Ovary (tissue), 3 donors: ENCODE results near the gene CTLA4.

Source experiments
- CTCF ChIP-seq, 3 donors: fragments of 450-650 bp in 2 of 3; fragments of 200-600 bp in 1 of 3; IDR thresholded peaks; one replicate each; pipeline versions ENCODE4 v1.5.1 to v1.8.0; 2016 to 2022; ENCODE audit warnings: antibody characterized with exemption in 3 of 3, mild to moderate bottlenecking in 1 of 3
- EP300 ChIP-seq: sonication (generic); formaldehyde crosslinking; IDR thresholded peaks from one replicate; pipeline ENCODE4 v1.6.1; 2017; ENCODE audit warnings: antibody characterized with exemption
- POLR2A ChIP-seq: fragments of 450-650 bp; IDR thresholded peaks from one replicate; pipeline ENCODE4 v1.6.1; 2017; ENCODE audit warnings: antibody characterized with exemption, mild to moderate bottlenecking, moderate library complexity
- donor health status: DM: no; HTN: no; CAD: no.

GRCh38 chr2:203842373-203842772 lies 25.2 kb upstream of the CTLA4 start:
- TF ChIP-seq POLR2A (no peak), CTCF (IDR thresholded peaks at IDR 0.05) (no peak), EP300 (no peak)
